GM23338 (cell line): ENCODE results near the gene YIPF2. TPM values are rescaled to one million over a fixed set of nuclear protein-coding genes. Genes with fewer than 3 reads are reported as not detected.

ENCODE experiments used
- ATAC-seq: fragments of 200-7000 bp; cut with Tn5 transposase; 3 replicates; pipeline ENCODE4 v1.9.1; 2020
- DNase-seq: peaks from one replicate; pipeline ENCODE4 v3.0.0-alpha.2; 2015; ENCODE audit warnings: low spot score
- H2AFZ ChIP-seq: fragments of 200-600 bp; sonication (generic); 2 replicates; pipeline ENCODE4 v1.8.0; 2016; ENCODE audit warnings: antibody characterized with exemption, mild to moderate bottlenecking, moderate library complexity
- H3F3A ChIP-seq: fragments of 200-600 bp; sonication (generic); replicated peaks from 2 replicates; pipeline ENCODE4 v1.8.0; 2017; ENCODE audit warnings: antibody characterized with exemption, mixed run types, low read depth
- H3K27ac ChIP-seq: fragments of 200-600 bp; sonication (generic); 2 replicates; pipeline ENCODE4 v1.6.1; 2016; ENCODE audit warnings: low read depth
- H3K27me3 ChIP-seq: fragments of 200-600 bp; sonication (generic); 2 replicates; pipeline ENCODE4 v1.8.0; 2016; ENCODE audit warnings: mild to moderate bottlenecking, mixed run types, moderate library complexity; ENCODE audit not compliant: insufficient read depth
- H3K36me3 ChIP-seq: fragments of 200-600 bp; sonication (generic); 2 replicates; pipeline ENCODE4 v1.8.0; 2016; ENCODE audit warnings: mild to moderate bottlenecking; ENCODE audit not compliant: insufficient read depth
- H3K4me1 ChIP-seq: fragments of 200-600 bp; sonication (generic); 2 replicates; pipeline ENCODE4 v1.8.0; 2016; ENCODE audit warnings: mild to moderate bottlenecking, moderate library complexity; ENCODE audit not compliant: insufficient read depth
- H3K4me2 ChIP-seq: fragments of 200-600 bp; sonication (generic); 2 replicates; pipeline ENCODE4 v1.7.1; 2017; ENCODE audit warnings: mixed run types
- H3K4me3 ChIP-seq: fragments of 200-600 bp; sonication (generic); 2 replicates; pipeline ENCODE4 v1.6.1; 2016; ENCODE audit warnings: mixed run types
- H3K79me2 ChIP-seq: fragments of 200-600 bp; sonication (generic); replicated peaks from 2 replicates; pipeline ENCODE4 v1.8.0; 2017; ENCODE audit warnings: mild to moderate bottlenecking; ENCODE audit not compliant: insufficient read depth
- H3K9me2 ChIP-seq: fragments of 200-600 bp; sonication (generic); 2 replicates; pipeline ENCODE4 v1.8.0; 2017; ENCODE audit not compliant: insufficient read depth
- H4K20me1 ChIP-seq: fragments of 200-600 bp; sonication (generic); replicated peaks from 2 replicates; pipeline ENCODE4 v1.8.0; 2017; ENCODE audit warnings: mild to moderate bottlenecking; ENCODE audit not compliant: insufficient read depth
- H3K27ac Mint-ChIP-seq: 2 replicates; pipeline ENCODE4 v1.8.0; 2020; ENCODE audit warnings: inconsistent platforms, mild to moderate bottlenecking, moderate library complexity, mixed read lengths
- H3K27me3 Mint-ChIP-seq: 3 replicates; pipeline ENCODE4 v1.8.0; 2022; ENCODE audit warnings: low read depth, mild to moderate bottlenecking, moderate library complexity, mixed read lengths, inconsistent platforms; ENCODE audit not compliant: insufficient read depth, poor library complexity
- H3K36me3 Mint-ChIP-seq: 3 replicates; pipeline ENCODE4 v1.8.0; 2021; ENCODE audit warnings: low read depth, mild to moderate bottlenecking, inconsistent platforms, moderate library complexity, mixed read lengths
- H3K4me1 Mint-ChIP-seq: 3 replicates; pipeline ENCODE4 v1.8.0; 2020; ENCODE audit warnings: mild to moderate bottlenecking, inconsistent platforms, mixed read lengths
- H3K4me3 Mint-ChIP-seq: 3 replicates; pipeline ENCODE4 v1.8.0; 2021; ENCODE audit warnings: moderate library complexity, mild to moderate bottlenecking, inconsistent platforms, mixed read lengths
- H3K9me3 Mint-ChIP-seq: 3 replicates; pipeline ENCODE4 v1.8.0; 2020; ENCODE audit warnings: moderate library complexity, mild to moderate bottlenecking, inconsistent platforms, mixed read lengths
- CREB1 ChIP-seq: fragments of 250-450 bp; sonication (Bioruptor Pico); IDR thresholded peaks from 2 replicates; pipeline ENCODE4 v1.5.0; 2020; ENCODE audit warnings: low read depth, mild to moderate bottlenecking, moderate library complexity
- ETS1 ChIP-seq: IDR thresholded peaks from 2 replicates; pipeline ENCODE4 v1.6.1; 2016; ENCODE audit warnings: antibody characterized with exemption
- JUNB ChIP-seq: IDR thresholded peaks from one replicate; pipeline ENCODE4 v1.6.1; 2016; ENCODE audit warnings: antibody characterized with exemption; ENCODE audit not compliant: unreplicated experiment
- NANOG ChIP-seq: IDR thresholded peaks from 2 replicates; pipeline ENCODE4 v1.6.1; 2016; ENCODE audit warnings: antibody characterized with exemption, borderline replicate concordance
- STAT1 ChIP-seq: IDR thresholded peaks from one replicate; pipeline ENCODE4 v1.6.1; 2016; ENCODE audit warnings: antibody characterized with exemption; ENCODE audit not compliant: unreplicated experiment
- ZNF114 ChIP-seq: fragments of 250-450 bp; sonication (Bioruptor Pico); IDR thresholded peaks from 2 replicates; pipeline ENCODE4 v1.5.0; 2020; ENCODE audit warnings: mild to moderate bottlenecking, moderate library complexity
- ZNF331 ChIP-seq: fragments of 250-450 bp; sonication (Bioruptor Pico); IDR thresholded peaks from 2 replicates; pipeline ENCODE4 v1.5.0; 2020; ENCODE audit warnings: low read depth, mild to moderate bottlenecking, moderate library complexity
- ZNF462 ChIP-seq: fragments of 250-450 bp; sonication (Bioruptor Pico); IDR thresholded peaks from 2 replicates; pipeline ENCODE4 v1.5.0; 2020; ENCODE audit warnings: mild to moderate bottlenecking, moderate library complexity
- polyA plus RNA-seq: library from polyadenylated mRNA; unstranded; fragments of >200 nt; fragmentation: Nextera tagmentation; extraction: Ambion mirVana; gene quantifications from 2 replicates; pipeline ENCODE4 v1.2.1, GENCODE V29; 2016
- total RNA-seq: library from RNA; depleted of rRNA; stranded (reverse); fragments of >200 nt; shearing (Covaris generic); gene quantifications from 2 replicates; pipeline ENCODE4 v1.2.3, GENCODE V29; 2014
- TF ChIP-seq, protein P1 (sequence below): IDR thresholded peaks from one replicate; pipeline ENCODE4 v1.6.1; 2018; ENCODE audit warnings: antibody characterized with exemption; ENCODE audit not compliant: unreplicated experiment

Gene YIPF2
- total and polyA plus RNA-seq, 2 experiments from 2014 or later = 36.3 to 63.7 TPM

- Mint-ChIP-seq H3K36me3 (peaks cover 11% of the 10 kb centered on the region), H3K27ac (peak overlapping the region; percentile 87), H3K27me3 (peaks cover 21% of the 10 kb centered on the region), H3K4me1 (peaks cover 63% of the 10 kb centered on the region), H3K4me3 (peak overlapping the region; percentile 32), H3K9me3 (no peaks in the 10 kb centered on the region)
- H3K79me2 ChIP-seq = peaks cover 95% of the 10 kb centered on the region
- H3K9me2 ChIP-seq = no peaks in the 10 kb centered on the region; the same call in 1 of the 2 replicates
- TF ChIP-seq ETS1 = no peak
- no peak for TF ChIP-seq ZNF462 (CRISPR knock-in tag)
- no peak for TF ChIP-seq ZNF331
- no peak for TF ChIP-seq ZNF114 (CRISPR knock-in tag)
- TF ChIP-seq JUNB = no peak
- TF ChIP-seq NANOG = no peak
- TF ChIP-seq, protein P1, sequence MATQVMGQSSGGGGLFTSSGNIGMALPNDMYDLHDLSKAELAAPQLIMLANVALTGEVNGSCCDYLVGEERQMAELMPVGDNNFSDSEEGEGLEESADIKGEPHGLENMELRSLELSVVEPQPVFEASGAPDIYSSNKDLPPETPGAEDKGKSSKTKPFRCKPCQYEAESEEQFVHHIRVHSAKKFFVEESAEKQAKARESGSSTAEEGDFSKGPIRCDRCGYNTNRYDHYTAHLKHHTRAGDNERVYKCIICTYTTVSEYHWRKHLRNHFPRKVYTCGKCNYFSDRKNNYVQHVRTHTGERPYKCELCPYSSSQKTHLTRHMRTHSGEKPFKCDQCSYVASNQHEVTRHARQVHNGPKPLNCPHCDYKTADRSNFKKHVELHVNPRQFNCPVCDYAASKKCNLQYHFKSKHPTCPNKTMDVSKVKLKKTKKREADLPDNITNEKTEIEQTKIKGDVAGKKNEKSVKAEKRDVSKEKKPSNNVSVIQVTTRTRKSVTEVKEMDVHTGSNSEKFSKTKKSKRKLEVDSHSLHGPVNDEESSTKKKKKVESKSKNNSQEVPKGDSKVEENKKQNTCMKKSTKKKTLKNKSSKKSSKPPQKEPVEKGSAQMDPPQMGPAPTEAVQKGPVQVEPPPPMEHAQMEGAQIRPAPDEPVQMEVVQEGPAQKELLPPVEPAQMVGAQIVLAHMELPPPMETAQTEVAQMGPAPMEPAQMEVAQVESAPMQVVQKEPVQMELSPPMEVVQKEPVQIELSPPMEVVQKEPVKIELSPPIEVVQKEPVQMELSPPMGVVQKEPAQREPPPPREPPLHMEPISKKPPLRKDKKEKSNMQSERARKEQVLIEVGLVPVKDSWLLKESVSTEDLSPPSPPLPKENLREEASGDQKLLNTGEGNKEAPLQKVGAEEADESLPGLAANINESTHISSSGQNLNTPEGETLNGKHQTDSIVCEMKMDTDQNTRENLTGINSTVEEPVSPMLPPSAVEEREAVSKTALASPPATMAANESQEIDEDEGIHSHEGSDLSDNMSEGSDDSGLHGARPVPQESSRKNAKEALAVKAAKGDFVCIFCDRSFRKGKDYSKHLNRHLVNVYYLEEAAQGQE = no peak
- TF ChIP-seq CREB1 (CRISPR knock-in tag) = no peak
- no peak for TF ChIP-seq STAT1
- H2AFZ ChIP-seq = no peak overlapping the region
- peaks cover 38% of the 10 kb centered on the region for H3F3A ChIP-seq
- H4K20me1 ChIP-seq = peaks cover 5% of the 10 kb centered on the region; the same call in 1 of the 2 replicates
- H3K4me1 ChIP-seq = peaks cover 63% of the 10 kb centered on the region
- no peaks in the 10 kb centered on the region for H3K36me3 ChIP-seq
- H3K4me3 ChIP-seq = peak overlapping the region; percentile 37; the same call in 1 of the 2 replicates
- no peaks in the 10 kb centered on the region for H3K27me3 ChIP-seq
- H3K27ac ChIP-seq = peak overlapping the region; percentile 11
- ATAC-seq (peak; percentile 9), DNase-seq (peak; percentile 58)
- H3K4me2 ChIP-seq = peak overlapping the region; percentile 75
These were observed 46.9 kb downstream of the YIPF2 start for GRCh38 chr19:10881403-10882107.
